ENCODE results near the gene CUL2. TPM values are rescaled to one million over a fixed set of nuclear protein-coding genes. Genes with fewer than 3 reads are reported as not detected.
A peak's percentile ranks its signal among the peaks of the same experiment; 100 is the strongest.

CUL2 gene
- total and polyA plus RNA-seq, 2 experiments from 2014 or later: 17.2 to 38.3 TPM

GRCh38 chr10:34960983-34961382 is 129.2 kb downstream of the CUL2 start:
- Histone ChIP-seq H3K9me2 (ENCODE audit: insufficient read depth) (no peaks in the 10 kb centered on the region), H3F3A (replicated peaks; ENCODE audit: low read depth) (no peaks in the 10 kb centered on the region), H3K4me1 (ENCODE audit: insufficient read depth) (no peaks in the 10 kb centered on the region), H2AFZ (no peak overlapping the region), H3K27me3 (ENCODE audit: insufficient read depth) (no peaks in the 10 kb centered on the region), H3K36me3 (ENCODE audit: insufficient read depth) (no peaks in the 10 kb centered on the region), H3K27ac (ENCODE audit: low read depth) (no peak overlapping the region), H3K79me2 (replicated peaks; ENCODE audit: insufficient read depth) (no peaks in the 10 kb centered on the region), H4K20me1 (replicated peaks; ENCODE audit: insufficient read depth) (no peaks in the 10 kb centered on the region), H3K4me2 (no peak overlapping the region), H3K4me3 (no peak overlapping the region)
- Mint-ChIP-seq H3K4me1 (no peaks in the 10 kb centered on the region), H3K27ac (no peak overlapping the region), H3K27me3 (ENCODE audit: insufficient read depth, low read depth, poor library complexity) (no peaks in the 10 kb centered on the region), H3K4me3 (no peak overlapping the region), H3K36me3 (ENCODE audit: low read depth) (no peaks in the 10 kb centered on the region), H3K9me3 (no peaks in the 10 kb centered on the region)
- TF ChIP-seq EZH2phosphoT487 (IDR thresholded peaks at IDR 0.05; ENCODE audit: unreplicated experiment) (no peak), ZNF462 (CRISPR knock-in tag; IDR thresholded peaks at IDR 0.05) (no peak), REST (IDR thresholded peaks at IDR 0.05; ENCODE audit: unreplicated experiment) (no peak), CTCF (conservative IDR thresholded peaks at IDR 0.05; ENCODE audit: low read depth in 2 of 2) (peak; percentile 39 to 61)
- ATAC-seq: peak; percentile 68
- DNase-seq (ENCODE audit: low spot score): peak; percentile 38

Measured in GM23338 (cell line).